Vagina (tissue), 2 donors: ENCODE results near the gene ERBB4.

ENCODE experiments used
- POLR2A ChIP-seq, 2 donors: fragments of 450-650 bp; IDR thresholded peaks; one replicate each; pipeline ENCODE4 v1.6.1; 2017; ENCODE audit warnings: antibody characterized with exemption in 2 of 2, mild to moderate bottlenecking in 2 of 2, moderate library complexity in 2 of 2
- TF ChIP-seq, protein P1 (sequence below), 3 experiments: fragments of 450-650 bp in 2 of 3; fragments of 200-600 bp in 1 of 3; sonication (generic) in 1 of 3; IDR thresholded peaks; one replicate each; pipeline ENCODE4 v1.5.1; 2017 to 2019; ENCODE audit warnings: antibody characterized with exemption in 3 of 3, mild to moderate bottlenecking in 2 of 3, moderate library complexity in 2 of 3

DNA sequence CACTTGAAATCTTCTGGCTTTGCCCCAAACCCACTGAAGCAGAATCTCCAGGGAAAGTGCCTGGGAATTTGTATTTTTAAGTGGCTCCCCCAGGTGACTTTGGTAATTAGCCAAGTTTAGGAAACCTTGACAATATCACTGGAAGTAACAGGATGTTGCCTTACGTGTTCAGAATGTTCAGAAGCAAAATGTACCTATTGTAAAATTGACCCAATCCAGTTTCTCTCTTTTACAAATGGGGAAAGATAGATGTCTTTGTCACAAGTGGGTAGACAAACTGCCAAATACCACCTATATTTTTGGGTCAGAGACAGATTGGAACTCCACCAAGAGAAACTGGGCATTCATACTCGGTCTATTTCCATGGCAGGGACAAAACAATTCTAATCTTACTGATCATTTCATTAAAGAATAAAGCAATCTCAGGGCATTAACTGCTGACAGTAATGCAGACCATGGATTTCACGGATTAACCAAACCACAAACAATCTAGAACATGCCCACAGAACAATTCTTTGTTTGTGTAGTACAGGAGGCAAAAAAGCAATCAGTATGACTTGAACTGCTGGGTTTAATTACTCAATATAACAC lies 255.8 kb downstream of the ERBB4 start:
- TF ChIP-seq, protein P1, sequence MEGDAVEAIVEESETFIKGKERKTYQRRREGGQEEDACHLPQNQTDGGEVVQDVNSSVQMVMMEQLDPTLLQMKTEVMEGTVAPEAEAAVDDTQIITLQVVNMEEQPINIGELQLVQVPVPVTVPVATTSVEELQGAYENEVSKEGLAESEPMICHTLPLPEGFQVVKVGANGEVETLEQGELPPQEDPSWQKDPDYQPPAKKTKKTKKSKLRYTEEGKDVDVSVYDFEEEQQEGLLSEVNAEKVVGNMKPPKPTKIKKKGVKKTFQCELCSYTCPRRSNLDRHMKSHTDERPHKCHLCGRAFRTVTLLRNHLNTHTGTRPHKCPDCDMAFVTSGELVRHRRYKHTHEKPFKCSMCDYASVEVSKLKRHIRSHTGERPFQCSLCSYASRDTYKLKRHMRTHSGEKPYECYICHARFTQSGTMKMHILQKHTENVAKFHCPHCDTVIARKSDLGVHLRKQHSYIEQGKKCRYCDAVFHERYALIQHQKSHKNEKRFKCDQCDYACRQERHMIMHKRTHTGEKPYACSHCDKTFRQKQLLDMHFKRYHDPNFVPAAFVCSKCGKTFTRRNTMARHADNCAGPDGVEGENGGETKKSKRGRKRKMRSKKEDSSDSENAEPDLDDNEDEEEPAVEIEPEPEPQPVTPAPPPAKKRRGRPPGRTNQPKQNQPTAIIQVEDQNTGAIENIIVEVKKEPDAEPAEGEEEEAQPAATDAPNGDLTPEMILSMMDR (IDR thresholded peaks at IDR 0.05), result no peak
- no peak for TF ChIP-seq POLR2A (IDR thresholded peaks at IDR 0.05)
